SK-N-SH (cell line): ENCODE results near the gene CYP21A2. TPM values are rescaled to one million over a fixed set of nuclear protein-coding genes. Genes with fewer than 3 reads are reported as not detected.
"Not testable (repeated sequence)": the region's sequence is repeated elsewhere in the genome, so short reads cannot be mapped to it uniquely, and the experiment has no call there.

Experiments used
- CTCF ChIA-PET: fragments of 300-600, 350-600 bp; formaldehyde crosslinking; extraction: SDS; loops from one replicate; lab custom pipeline; 2021; lab: Yijun Ruan, JAX
- POLR2A ChIA-PET: fragments of 350-600 bp; sonication (Branson Sonifier 250); formaldehyde crosslinking; extraction: SDS; loops from one replicate; lab custom pipeline; 2020; ENCODE audit warnings: antibody characterized with exemption, inconsistent platforms; lab: Yijun Ruan, JAX
- DNase-seq: peaks from one replicate; pipeline ENCODE4 v3.0.0; 2012
- H2AFZ ChIP-seq: fragments of 200-600 bp; sonication (generic); 2 replicates; pipeline ENCODE4 v1.8.1; 2016; ENCODE audit warnings: antibody characterized with exemption, mild to moderate bottlenecking, low read depth
- H3F3A ChIP-seq: fragments of 200-600 bp; sonication (generic); replicated peaks from 2 replicates; pipeline ENCODE3; 2016; ENCODE audit warnings: antibody characterized with exemption, mild to moderate bottlenecking; ENCODE audit not compliant: insufficient read depth
- H3K27ac ChIP-seq, 2 experiments: fragments of 200-500 bp in 1 of 2; fragments of 200-600 bp in 1 of 2; sonication (Bioruptor generic) in 1 of 2; sonication (generic), shearing (Covaris generic) in 1 of 2; 2 replicates each; pipeline versions ENCODE4 v1.5.1 to v1.6.1; 2014 to 2016; ENCODE audit warnings: low read depth in 2 of 2, inconsistent platforms in 1 of 2, low read length in 1 of 2, mild to moderate bottlenecking in 1 of 2, mixed read lengths in 1 of 2
- H3K27me3 ChIP-seq: fragments of 200-600 bp; sonication (generic), shearing (Covaris generic); 2 replicates; pipeline ENCODE4 v1.6.1; 2016; ENCODE audit warnings: mixed run types; ENCODE audit not compliant: insufficient read depth
- H3K36me3 ChIP-seq, 2 experiments: fragments of 200-500 bp in 1 of 2; fragments of 200-600 bp in 1 of 2; sonication (Bioruptor generic) in 1 of 2; sonication (generic) in 1 of 2; replicated peaks in 1 of 2; 2 replicates each; pipeline versions ENCODE3 to v1.5.1; 2014 to 2016; ENCODE audit warnings: low read length in 1 of 2, mild to moderate bottlenecking in 1 of 2; ENCODE audit not compliant: insufficient read depth in 2 of 2, control insufficient read depth in 1 of 2
- H3K4me1 ChIP-seq, 2 experiments: fragments of 200-500 bp in 1 of 2; fragments of 200-600 bp in 1 of 2; sonication (Bioruptor generic) in 1 of 2; sonication (generic), shearing (Covaris generic) in 1 of 2; 2 replicates each; pipeline versions ENCODE4 v1.5.1 to v1.6.1; 2014 to 2016; ENCODE audit warnings: low read depth in 1 of 2, low read length in 1 of 2, mixed run types in 1 of 2; ENCODE audit not compliant: insufficient read depth in 2 of 2, control insufficient read depth in 1 of 2
- H3K4me2 ChIP-seq: fragments of 200-600 bp; sonication (generic), shearing (Covaris generic); 2 replicates; pipeline ENCODE4 v1.6.1; 2017; ENCODE audit warnings: mixed run types
- H3K4me3 ChIP-seq, 2 experiments: fragments of 200-500 bp in 1 of 2; fragments of 200-600 bp in 1 of 2; sonication (Bioruptor generic) in 1 of 2; sonication (generic), shearing (Covaris generic) in 1 of 2; 2 replicates each; pipeline versions ENCODE4 v1.5.1 to v1.8.1; 2014 to 2016; ENCODE audit warnings: low read depth in 2 of 2, inconsistent platforms in 1 of 2, low read length in 1 of 2, mild to moderate bottlenecking in 1 of 2, mixed read lengths in 1 of 2, moderate library complexity in 1 of 2
- H3K79me2 ChIP-seq: fragments of 200-600 bp; sonication (generic); 2 replicates; pipeline ENCODE4 v1.8.1; 2017; ENCODE audit warnings: mild to moderate bottlenecking; ENCODE audit not compliant: insufficient read depth
- H3K9ac ChIP-seq: fragments of 200-600 bp; sonication (generic); 2 replicates; pipeline ENCODE4 v1.6.1; 2017; ENCODE audit warnings: mixed run types
- H3K9me2 ChIP-seq: fragments of 200-600 bp; sonication (generic); 2 replicates; pipeline ENCODE4 v1.6.1; 2017; ENCODE audit warnings: mixed run types
- H3K9me3 ChIP-seq: fragments of 200-600 bp; sonication (generic); 2 replicates; pipeline ENCODE4 v1.6.1; 2017; ENCODE audit warnings: mixed run types, mild to moderate bottlenecking, moderate library complexity
- H4K20me1 ChIP-seq: fragments of 200-600 bp; sonication (generic); 2 replicates; pipeline ENCODE4 v1.6.1; 2017; ENCODE audit warnings: mild to moderate bottlenecking, mixed run types; ENCODE audit not compliant: insufficient read depth
- CTCF ChIP-seq: fragments of 200-600 bp; sonication (generic); IDR thresholded peaks from 2 replicates; pipeline ENCODE4 v1.6.1; 2017; ENCODE audit warnings: antibody characterized with exemption, mild to moderate bottlenecking, moderate library complexity
- EZH2phosphoT487 ChIP-seq: fragments of 200-600 bp; sonication (generic); IDR thresholded peaks from 2 replicates; pipeline ENCODE4 v1.6.1; 2017; ENCODE audit warnings: low read depth, mixed run types, mild to moderate bottlenecking, antibody characterized with exemption, moderate library complexity, borderline replicate concordance
- FOSL2 ChIP-seq: IDR thresholded peaks from 2 replicates; pipeline ENCODE4 v1.4.0; 2012; ENCODE audit warnings: low read depth, mild to moderate bottlenecking, moderate library complexity, borderline replicate concordance
- FOXJ3 ChIP-seq: sonication (generic); formaldehyde crosslinking; IDR thresholded peaks from 2 replicates; pipeline ENCODE4 v1.5.1; 2020; ENCODE audit warnings: mild to moderate bottlenecking, missing genetic modification reagents
- GABPA ChIP-seq: IDR thresholded peaks from 2 replicates; pipeline ENCODE4 v1.4.0; 2012; ENCODE audit warnings: low read depth, mild to moderate bottlenecking
- IRF3 ChIP-seq: fragments of 150-350 bp; IDR thresholded peaks from 2 replicates; pipeline ENCODE4 v1.6.1; 2016; ENCODE audit warnings: mild to moderate bottlenecking, low read depth, low read length
- JUND ChIP-seq: IDR thresholded peaks from 2 replicates; pipeline ENCODE4 v1.4.0; 2012
- MAX ChIP-seq: IDR thresholded peaks from 2 replicates; pipeline ENCODE4 v1.4.0; 2012; ENCODE audit warnings: low read depth
- RAD21 ChIP-seq: IDR thresholded peaks from 2 replicates; pipeline ENCODE4 v1.6.1; 2012; ENCODE audit warnings: mild to moderate bottlenecking, low read length
- REST ChIP-seq: IDR thresholded peaks from 2 replicates; pipeline ENCODE4 v1.6.1; 2012; ENCODE audit warnings: mild to moderate bottlenecking, low read depth, low read length, moderate library complexity
- SIN3A ChIP-seq: IDR thresholded peaks from 2 replicates; pipeline ENCODE4 v1.6.1; 2012; ENCODE audit warnings: low read depth, mild to moderate bottlenecking, low read length, moderate library complexity, borderline replicate concordance
- WGBS: methylation state at CpG from one replicate; pipeline ENCODE4 v1.1.6; 2017; ENCODE audit warnings: low lambda C conversion rate; 5-methylcytosine and 5-hydroxymethylcytosine counted together
- polyA plus RNA-seq, 3 experiments: library from polyadenylated mRNA; depleted of rRNA; stranded (reverse); fragments of >200 nt; gene quantifications; 2 replicates each; pipeline ENCODE4 v1.2.3, GENCODE V29; 2012

The CYP21A2 gene
- polyA plus RNA-seq, 1 of the 3 experiments (the other 2 are of a cell fraction) = not detected

GRCh38 chr6:32044916-32045315 is 6.7 kb downstream of the CYP21A2 start:
- H4K20me1 ChIP-seq, POLR2A ChIA-PET, H3K4me3 ChIP-seq, H3K36me3 ChIP-seq, H3K4me2 ChIP-seq, H3K79me2 ChIP-seq, H3K9me2 ChIP-seq, DNase-seq, H3K27me3 ChIP-seq, H3K9ac ChIP-seq, H3K27ac ChIP-seq, H3K9me3 ChIP-seq, H2AFZ ChIP-seq, CTCF ChIA-PET, H3F3A ChIP-seq: not testable (repeated sequence)
- 76% methylated on average over 7 of the region's 18 CpGs for WGBS
- peaks cover 0 to 14% of the 10 kb centered on the region in 2 experiments; a peak in 2 of 4 replicates for H3K4me1 ChIP-seq

GRCh38 chr6:32045811-32046449 is 7.7 kb downstream of the CYP21A2 start:
- no peak overlapping the region for H3K27ac ChIP-seq
- no peaks in the 10 kb centered on the region for H3F3A ChIP-seq
- H3K79me2 ChIP-seq = no peaks in the 10 kb centered on the region
- H3K4me1 ChIP-seq = peaks cover 0 to 14% of the 10 kb centered on the region in 2 experiments; a peak in 2 of 4 replicates
- H3K4me2 ChIP-seq = no peak overlapping the region
- H2AFZ ChIP-seq = no peak overlapping the region
- no peak overlapping the region for H3K4me3 ChIP-seq
- no peaks in the 10 kb centered on the region for H3K36me3 ChIP-seq
- no peaks in the 10 kb centered on the region for H3K9me2 ChIP-seq
- TF ChIP-seq JUND (no peak), GABPA (no peak), CTCF (no peak), MAX (no peak), FOSL2 (no peak), RAD21 (no peak), SIN3A (no peak), FOXJ3 (CRISPR knock-in tag) (no peak), EZH2phosphoT487 (no peak), IRF3 (no peak), REST (no peak)
- H3K9ac ChIP-seq = no peak overlapping the region
- ChIA-PET POLR2A (no interaction called here), CTCF (interaction anchor here (0.8 kb wide), 1 partner anchor 109 kb away, joined by 3 read pairs; no protein-coding TSS in a partner anchor)
- no peaks in the 10 kb centered on the region for H3K9me3 ChIP-seq
- WGBS = 95% methylated on average over 10 of the region's 22 CpGs
- DNase-seq = no peak
- H3K27me3 ChIP-seq = peaks cover 2% of the 10 kb centered on the region; the same call in 1 of the 2 replicates
- no peaks in the 10 kb centered on the region for H4K20me1 ChIP-seq
